ENCODE measurements around the gene C17orf114.

C17orf114 gene

DNA sequence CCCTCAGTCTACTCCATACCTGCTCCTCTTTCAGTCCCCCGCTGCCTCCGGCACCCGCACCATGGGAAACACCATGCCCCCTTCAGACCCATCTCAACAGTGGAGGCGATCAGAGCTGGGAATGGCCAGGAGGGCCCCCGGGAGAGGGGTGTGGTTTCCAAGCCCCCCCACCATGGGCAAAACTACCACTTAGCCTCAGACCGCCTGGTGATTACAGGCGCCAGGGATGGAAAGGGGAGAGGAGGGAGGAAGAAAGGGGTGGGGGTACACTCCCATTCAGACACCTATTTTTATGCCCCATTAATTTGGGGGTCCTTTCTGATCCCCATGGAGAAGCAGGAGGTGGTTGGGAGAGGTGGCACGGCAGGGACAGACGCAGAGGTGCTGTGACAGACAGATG is at the start of gene C17orf114:
Gene C17orf114, minus strand, starts transcription at position 101 of the 400 bp plus-strand sequence.
- Histone ChIP-seq H3K27ac (ENCODE audit: low read length) (no peak within 1 kb of the TSS), H3K4me3 (ENCODE audit: low read length) (no peak within 1 kb of the TSS), H4K20me1 (ENCODE audit: insufficient read depth, low read length) (no peaks in the 10 kb centered on the region), H3K4me2 (ENCODE audit: low read length) (no peak within 1 kb of the TSS), H3K9me3 (ENCODE audit: insufficient read depth, low read length) (no peaks in the 10 kb centered on the region), H3K4me1 (ENCODE audit: low read length) (peaks cover 4% of the 10 kb centered on the region), H3K79me2 (ENCODE audit: low read length) (no peaks in the 10 kb centered on the region), H3K27me3 (ENCODE audit: low read depth, low read length) (no peaks in the 10 kb centered on the region), H2AFZ (ENCODE audit: low read depth, low read length) (no peak within 1 kb of the TSS), H3K36me3 (replicated peaks; ENCODE audit: low read depth, low read length) (no peaks in the 10 kb centered on the region), H3K9ac (ENCODE audit: low read length) (no peak within 1 kb of the TSS)
- TF ChIP-seq EZH2phosphoT487 (IDR thresholded peaks at IDR 0.05; ENCODE audit: low read depth) = no peak
- TF ChIP-seq, protein P1, sequence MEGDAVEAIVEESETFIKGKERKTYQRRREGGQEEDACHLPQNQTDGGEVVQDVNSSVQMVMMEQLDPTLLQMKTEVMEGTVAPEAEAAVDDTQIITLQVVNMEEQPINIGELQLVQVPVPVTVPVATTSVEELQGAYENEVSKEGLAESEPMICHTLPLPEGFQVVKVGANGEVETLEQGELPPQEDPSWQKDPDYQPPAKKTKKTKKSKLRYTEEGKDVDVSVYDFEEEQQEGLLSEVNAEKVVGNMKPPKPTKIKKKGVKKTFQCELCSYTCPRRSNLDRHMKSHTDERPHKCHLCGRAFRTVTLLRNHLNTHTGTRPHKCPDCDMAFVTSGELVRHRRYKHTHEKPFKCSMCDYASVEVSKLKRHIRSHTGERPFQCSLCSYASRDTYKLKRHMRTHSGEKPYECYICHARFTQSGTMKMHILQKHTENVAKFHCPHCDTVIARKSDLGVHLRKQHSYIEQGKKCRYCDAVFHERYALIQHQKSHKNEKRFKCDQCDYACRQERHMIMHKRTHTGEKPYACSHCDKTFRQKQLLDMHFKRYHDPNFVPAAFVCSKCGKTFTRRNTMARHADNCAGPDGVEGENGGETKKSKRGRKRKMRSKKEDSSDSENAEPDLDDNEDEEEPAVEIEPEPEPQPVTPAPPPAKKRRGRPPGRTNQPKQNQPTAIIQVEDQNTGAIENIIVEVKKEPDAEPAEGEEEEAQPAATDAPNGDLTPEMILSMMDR (IDR thresholded peaks at IDR 0.05; ENCODE audit: low read depth, low read length) = no peak

- H3K27me3 ChIP-seq (ENCODE audit: low read depth, low read length) = no peaks in the 10 kb centered on the region
- no peak overlapping the region for H3K4me3 ChIP-seq (ENCODE audit: low read length)
- H3K4me2 ChIP-seq (ENCODE audit: low read length) = no peak overlapping the region
- H3K9me3 ChIP-seq (ENCODE audit: insufficient read depth, low read length) = no peaks in the 10 kb centered on the region
- H3K79me2 ChIP-seq (ENCODE audit: low read length) = peaks cover 11% of the 10 kb centered on the region
- peaks cover under 1% of the 10 kb centered on the region for H3K4me1 ChIP-seq (ENCODE audit: low read length)
- H3K36me3 ChIP-seq (replicated peaks; ENCODE audit: low read depth, low read length) = no peaks in the 10 kb centered on the region
- no peak overlapping the region for H3K27ac ChIP-seq (ENCODE audit: low read length)
- peaks cover 7% of the 10 kb centered on the region for H4K20me1 ChIP-seq (ENCODE audit: insufficient read depth, low read length)
- H3K9ac ChIP-seq (ENCODE audit: low read length) = no peak overlapping the region
- no peak overlapping the region for H2AFZ ChIP-seq (ENCODE audit: low read depth, low read length)
- TF ChIP-seq, protein P1 (IDR thresholded peaks at IDR 0.05; ENCODE audit: low read depth, low read length) = no peak
- no peak for TF ChIP-seq EZH2phosphoT487 (IDR thresholded peaks at IDR 0.05; ENCODE audit: low read depth)
Observed at GRCh38 chr17:4851084-4851483, 49.0 kb upstream of the C17orf114 start.

DNA sequence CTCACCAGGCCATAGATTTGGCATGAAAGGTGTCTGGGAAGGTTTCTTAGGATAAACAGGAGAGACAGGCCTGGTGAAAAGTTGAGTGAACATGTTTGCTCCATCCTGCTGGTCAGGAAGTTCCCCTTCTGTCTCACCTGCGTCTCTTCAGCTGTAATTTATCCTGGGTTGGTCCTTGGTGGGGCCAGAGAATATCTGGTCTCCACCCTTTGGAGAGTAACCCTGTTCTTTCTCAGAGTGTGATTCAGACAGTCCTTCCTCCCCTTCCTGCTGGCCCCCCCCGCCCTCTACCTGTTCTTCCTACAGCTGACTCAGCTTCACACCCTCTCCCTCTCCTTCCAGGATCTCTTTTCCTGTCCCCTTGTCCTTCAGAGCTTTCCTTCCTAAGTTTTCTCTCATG is 48.1 kb upstream of the C17orf114 start:
- Histone ChIP-seq H4K20me1 (ENCODE audit: insufficient read depth, low read length) (peaks cover 7% of the 10 kb centered on the region), H3K79me2 (ENCODE audit: low read length) (peaks cover 18% of the 10 kb centered on the region), H3K9me3 (ENCODE audit: insufficient read depth, low read length) (no peaks in the 10 kb centered on the region), H3K27ac (ENCODE audit: low read length) (no peak overlapping the region), H3K4me1 (ENCODE audit: low read length) (peaks cover 9% of the 10 kb centered on the region), H3K4me2 (ENCODE audit: low read length) (no peak overlapping the region), H3K27me3 (ENCODE audit: low read depth, low read length) (no peaks in the 10 kb centered on the region), H2AFZ (ENCODE audit: low read depth, low read length) (no peak overlapping the region), H3K36me3 (replicated peaks; ENCODE audit: low read depth, low read length) (no peaks in the 10 kb centered on the region), H3K9ac (ENCODE audit: low read length) (no peak overlapping the region), H3K4me3 (ENCODE audit: low read length) (no peak overlapping the region)
- TF ChIP-seq, protein P1 (IDR thresholded peaks at IDR 0.05; ENCODE audit: low read depth, low read length) = no peak
- no peak for TF ChIP-seq EZH2phosphoT487 (IDR thresholded peaks at IDR 0.05; ENCODE audit: low read depth)

DNA sequence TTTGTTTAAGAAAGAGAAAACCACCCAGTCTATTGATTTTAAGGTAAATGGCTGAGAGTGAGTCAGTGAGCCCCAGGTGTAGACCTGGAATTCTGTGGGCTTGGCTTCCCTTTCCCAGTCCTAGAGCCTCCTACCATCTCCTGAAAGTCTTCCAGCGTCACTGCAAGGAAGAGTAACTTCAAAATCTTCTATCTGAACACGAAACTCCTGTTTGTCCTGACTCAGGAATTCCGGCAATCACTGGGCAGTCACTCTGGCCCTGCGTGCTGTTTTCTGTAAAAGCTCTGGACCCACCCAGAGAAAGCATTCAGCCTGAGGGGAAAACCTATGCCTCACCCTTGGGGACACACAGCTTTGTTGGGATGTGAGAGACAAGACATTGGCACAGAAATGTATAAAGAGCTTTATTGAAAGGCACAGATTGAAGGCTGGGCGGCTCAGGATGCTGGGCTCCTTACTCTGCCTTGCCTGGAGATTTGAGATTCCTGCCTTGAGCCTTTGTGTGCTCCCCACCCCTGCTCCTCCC is 46.9 kb upstream of the C17orf114 start:
- no peaks in the 10 kb centered on the region for H3K36me3 ChIP-seq (replicated peaks; ENCODE audit: low read depth, low read length)
- H3K9ac ChIP-seq (ENCODE audit: low read length) = no peak overlapping the region
- no peak overlapping the region for H3K27ac ChIP-seq (ENCODE audit: low read length)
- no peak overlapping the region for H3K4me2 ChIP-seq (ENCODE audit: low read length)
- H3K27me3 ChIP-seq (ENCODE audit: low read depth, low read length) = no peaks in the 10 kb centered on the region
- peaks cover 24% of the 10 kb centered on the region for H3K79me2 ChIP-seq (ENCODE audit: low read length)
- peaks cover 19% of the 10 kb centered on the region for H3K4me1 ChIP-seq (ENCODE audit: low read length)
- H3K4me3 ChIP-seq (ENCODE audit: low read length) = no peak overlapping the region
- H2AFZ ChIP-seq (ENCODE audit: low read depth, low read length) = no peak overlapping the region
- H4K20me1 ChIP-seq (ENCODE audit: insufficient read depth, low read length) = peaks cover 11% of the 10 kb centered on the region
- H3K9me3 ChIP-seq (ENCODE audit: insufficient read depth, low read length) = no peaks in the 10 kb centered on the region
- TF ChIP-seq, protein P1 (IDR thresholded peaks at IDR 0.05; ENCODE audit: low read depth, low read length) = no peak
- no peak for TF ChIP-seq EZH2phosphoT487 (IDR thresholded peaks at IDR 0.05; ENCODE audit: low read depth)
